ENCODE data around the gene DIPK1C. TPM values are rescaled to one million over a fixed set of nuclear protein-coding genes. Genes with fewer than 3 reads are reported as not detected.

DIPK1C gene
- total RNA-seq, 4 donors from 2014 or later = 0.13 to 0.42 TPM; not detected in 2

DNA sequence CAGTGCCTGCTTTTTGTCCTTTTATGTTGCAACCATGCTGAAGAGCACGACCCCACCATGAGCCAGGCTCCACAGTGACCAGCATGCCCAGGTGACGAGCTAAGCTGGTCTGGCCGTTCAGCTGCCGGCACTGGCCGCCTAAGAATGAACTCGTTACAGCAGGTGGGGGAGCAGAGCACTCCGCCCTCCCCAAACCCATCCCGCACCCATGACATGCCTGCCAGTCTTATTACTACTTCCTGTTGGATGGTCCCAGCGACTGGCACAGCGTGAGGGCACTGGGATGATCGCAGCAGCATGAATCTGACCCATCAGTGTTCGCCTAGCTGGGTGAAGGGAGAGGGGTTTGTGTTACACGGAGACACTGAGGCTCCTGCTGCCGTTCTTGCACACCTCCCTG lies 11.5 kb downstream of the DIPK1C start:
- no peak for ATAC-seq
- no peak overlapping the region for H3K27ac ChIP-seq

DNA sequence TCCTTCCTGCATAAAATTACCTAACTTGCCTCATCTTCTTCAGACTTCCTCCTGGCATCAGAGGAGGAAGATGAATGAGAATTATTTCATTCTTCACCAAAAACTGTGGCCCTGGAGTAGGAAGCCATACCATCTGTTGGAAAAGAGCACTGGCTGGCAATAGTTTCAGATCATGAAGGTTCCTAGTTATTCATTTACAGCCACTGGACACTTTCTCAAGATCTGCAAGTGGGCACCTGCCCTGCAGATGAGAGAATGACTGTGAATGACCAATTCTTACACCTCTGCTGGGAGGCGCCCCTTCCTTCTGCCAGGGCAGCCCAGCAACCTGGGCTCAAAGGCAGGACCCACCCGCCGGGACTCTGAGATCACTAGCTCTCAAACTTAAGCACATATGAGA lies 13.0 kb downstream of the DIPK1C start:
- TF ChIP-seq POLR2AphosphoS5 (IDR thresholded peaks at IDR 0.05) = no peak
- WGBS, 2 donors (ENCODE audit: low coverage in 1 of 2) = 60% methylated on average over 1 of the region's 3 CpGs; no CpG with 5 or more reads in 1 of the 2 donors
- Histone ChIP-seq H3K27me3 (peaks cover 32% of the 10 kb centered on the region), H3K4me3 (no peak overlapping the region), H3K36me3 (no peaks in the 10 kb centered on the region), H3K4me1 (no peaks in the 10 kb centered on the region), H3K9me3 (no peaks in the 10 kb centered on the region), H3K27ac (no peak overlapping the region)
- ATAC-seq = no peak

More for the DNA sequence above, 11.5 kb downstream of the DIPK1C start:
- WGBS, 2 donors (ENCODE audit: low coverage in 1 of 2) = 70% methylated on average over 6 of the region's 14 CpGs; no CpG with 5 or more reads in 1 of the 2 donors
- no peak for TF ChIP-seq POLR2AphosphoS5 (IDR thresholded peaks at IDR 0.05)
- no peak for TF ChIP-seq EP300 (IDR thresholded peaks at IDR 0.05)
- no peak for TF ChIP-seq POLR2A (IDR thresholded peaks at IDR 0.05)
- no peak for TF ChIP-seq CTCF (IDR thresholded peaks at IDR 0.05)
- H3K27me3 ChIP-seq = peaks cover 34% of the 10 kb centered on the region
- H3K4me3 ChIP-seq = no peak overlapping the region
- H3K4me1 ChIP-seq = no peaks in the 10 kb centered on the region
- H3K36me3 ChIP-seq = no peaks in the 10 kb centered on the region
- H3K9me3 ChIP-seq = no peaks in the 10 kb centered on the region

- peaks cover 10% of the 10 kb centered on the region for H3K27me3 ChIP-seq
- TF ChIP-seq EP300 (IDR thresholded peaks at IDR 0.05) (no peak), POLR2AphosphoS5 (IDR thresholded peaks at IDR 0.05) (no peak), CTCF (IDR thresholded peaks at IDR 0.05) (no peak), POLR2A (IDR thresholded peaks at IDR 0.05) (no peak)
- WGBS, 2 donors (ENCODE audit: low coverage in 1 of 2) = 80 to 100% methylated on average over 1 of the region's 9 CpGs
Observed at GRCh38 chr18:74440808-74441427, 16.2 kb downstream of the DIPK1C start.

DNA sequence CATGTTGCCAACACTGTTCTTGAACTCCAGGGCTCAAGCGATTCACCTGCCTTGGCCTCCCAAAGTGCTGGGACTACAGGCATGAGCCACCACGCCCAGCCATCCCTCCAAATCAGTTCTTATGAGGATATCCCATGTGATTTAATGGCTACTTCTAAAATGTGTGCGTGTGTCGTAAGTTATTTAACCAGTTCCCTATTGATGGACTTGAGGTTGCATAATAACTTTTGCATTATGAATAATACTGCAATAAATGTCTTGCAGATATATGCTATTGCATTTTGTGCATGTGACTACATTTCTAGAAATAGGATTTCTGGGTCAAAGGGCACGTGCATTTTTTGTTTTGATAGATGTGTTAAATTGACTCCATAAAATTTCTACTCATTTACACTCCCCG lies 19.0 kb downstream of the DIPK1C start:
- Histone ChIP-seq H3K27me3 (no peaks in the 10 kb centered on the region), H3K27ac (no peak overlapping the region), H3K4me3 (no peak overlapping the region), H3K9me3 (no peaks in the 10 kb centered on the region), H3K36me3 (no peaks in the 10 kb centered on the region), H3K4me1 (no peaks in the 10 kb centered on the region)
- TF ChIP-seq EP300 (IDR thresholded peaks at IDR 0.05) = no peak
- TF ChIP-seq CTCF (IDR thresholded peaks at IDR 0.05) = no peak
- TF ChIP-seq POLR2AphosphoS5 (IDR thresholded peaks at IDR 0.05) = no peak
- TF ChIP-seq POLR2A (IDR thresholded peaks at IDR 0.05) = no peak
- ATAC-seq = no peak
- WGBS, 2 donors (ENCODE audit: low coverage in 1 of 2) = 90 to 91% methylated on average over 5 to 6 of the region's 6 CpGs

More at GRCh38 chr18:74440808-74441427, 16.2 kb downstream of the DIPK1C start:
- Histone ChIP-seq H3K36me3 (no peaks in the 10 kb centered on the region), H3K4me1 (no peaks in the 10 kb centered on the region), H3K27ac (no peak overlapping the region), H3K9me3 (no peaks in the 10 kb centered on the region), H3K4me3 (no peak overlapping the region)
- ATAC-seq = no peak

- no peak for ATAC-seq
- TF ChIP-seq EP300 (IDR thresholded peaks at IDR 0.05) (no peak), CTCF (IDR thresholded peaks at IDR 0.05) (no peak), POLR2A (IDR thresholded peaks at IDR 0.05) (no peak), POLR2AphosphoS5 (IDR thresholded peaks at IDR 0.05) (no peak)
- no peak overlapping the region for H3K27ac ChIP-seq
- no peak overlapping the region for H3K4me3 ChIP-seq
- H3K4me1 ChIP-seq = no peaks in the 10 kb centered on the region
- no peaks in the 10 kb centered on the region for H3K9me3 ChIP-seq
- WGBS, 2 donors (ENCODE audit: low coverage in 1 of 2) = 51 to 59% methylated on average over 5 to 6 of the region's 14 CpGs
- no peaks in the 10 kb centered on the region for H3K27me3 ChIP-seq
- H3K36me3 ChIP-seq = no peaks in the 10 kb centered on the region
Observed at GRCh38 chr18:74436158-74436769, 20.8 kb downstream of the DIPK1C start.

All from gastroesophageal sphincter (tissue), 4 donors.